GM13977 (cell line): ENCODE results near the gene PLRG1.

ENCODE experiments used
- DNase-seq: peaks from one replicate; pipeline ENCODE4 v3.0.0; 2012; ENCODE audit warnings: low spot score
- CTCF ChIP-seq: IDR thresholded peaks from 2 replicates; pipeline ENCODE4 v1.5.1; 2012; ENCODE audit warnings: mild to moderate bottlenecking, control low read depth; ENCODE audit not compliant: insufficient read depth; ENCODE audit errors: extremely low read depth, missing control alignments
- in situ Hi-C: fragments of 300-500 bp; cut with MboI; formaldehyde crosslinking; loops from one replicate; pipeline ENCODE4 v1.12.0; 2022; ENCODE audit warnings: low sequenced_read_pairs, low pct_unique_long_range_greater_than_20kb, mixed read lengths, inconsistent platforms; ENCODE audit not compliant: unreplicated experiment

The PLRG1 gene

DNA sequence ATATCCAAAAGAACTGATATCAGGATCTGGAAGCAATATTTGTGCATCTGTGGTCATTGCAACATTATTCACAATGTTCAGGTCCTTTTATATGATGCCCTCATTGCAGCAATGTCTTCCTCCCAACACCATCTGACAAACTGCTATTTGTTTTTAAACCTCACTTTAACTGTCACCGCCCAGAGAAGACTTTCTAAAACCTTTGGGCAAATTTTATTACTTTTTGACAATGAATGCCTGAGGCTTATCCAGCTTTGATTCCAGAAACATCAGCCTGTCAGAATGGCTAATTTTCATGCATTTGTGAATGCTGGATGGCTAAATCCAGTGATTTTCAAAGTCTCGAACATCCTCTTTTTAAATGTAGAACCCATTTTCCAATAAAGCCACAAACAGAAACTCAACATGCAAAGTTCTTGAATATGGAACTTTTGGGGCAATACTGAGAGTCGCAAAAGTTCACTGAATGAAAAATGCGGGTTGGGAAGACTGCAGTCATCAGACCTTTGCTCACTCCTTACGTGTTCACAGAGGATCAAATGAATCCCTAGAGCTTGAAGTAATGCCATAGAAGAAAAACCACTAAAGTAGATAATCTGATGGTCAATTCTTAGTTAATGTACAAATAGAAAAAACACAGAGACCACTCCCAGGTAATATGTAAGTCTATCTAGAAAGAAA lies 23.1 kb upstream of the PLRG1 start:
- DNase-seq, result no peak
- TF ChIP-seq CTCF, result no peak
- in situ Hi-C loops, result no loop called here

DNA sequence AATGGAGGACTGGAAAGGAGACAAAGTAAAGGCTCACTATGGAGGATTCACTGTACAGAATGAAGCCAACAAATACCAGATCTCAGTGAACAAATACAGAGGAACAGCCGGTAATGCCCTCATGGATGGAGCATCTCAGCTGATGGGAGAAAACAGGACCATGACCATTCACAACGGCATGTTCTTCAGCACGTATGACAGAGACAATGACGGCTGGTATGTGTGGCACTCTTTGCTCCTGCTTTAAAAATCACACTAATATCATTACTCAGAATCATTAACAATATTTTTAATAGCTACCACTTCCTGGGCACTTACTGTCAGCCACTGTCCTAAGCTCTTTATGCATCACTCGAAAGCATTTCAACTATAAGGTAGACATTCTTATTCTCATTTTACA lies 19.4 kb upstream of the PLRG1 start:
- no peak for TF ChIP-seq CTCF
- in situ Hi-C loops, result no loop called here
- DNase-seq, result no peak

DNA sequence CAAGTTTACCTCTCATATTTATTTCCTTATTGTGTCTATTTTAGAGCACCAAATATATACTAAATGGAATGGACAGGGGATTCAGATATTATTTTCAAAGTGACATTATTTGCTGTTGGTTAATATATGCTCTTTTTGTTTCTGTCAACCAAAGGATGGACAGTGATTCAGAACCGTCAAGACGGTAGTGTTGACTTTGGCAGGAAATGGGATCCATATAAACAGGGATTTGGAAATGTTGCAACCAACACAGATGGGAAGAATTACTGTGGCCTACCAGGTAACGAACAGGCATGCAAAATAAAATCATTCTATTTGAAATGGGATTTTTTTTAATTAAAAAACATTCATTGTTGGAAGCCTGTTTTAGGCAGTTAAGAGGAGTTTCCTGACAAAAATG lies 18.8 kb upstream of the PLRG1 start:
- TF ChIP-seq CTCF, result no peak
- in situ Hi-C loops, result no loop called here
- DNase-seq, result no peak

- in situ Hi-C loops, result no loop called here
- no peak for DNase-seq
- TF ChIP-seq CTCF, result no peak
These were observed 16.5 kb upstream of the PLRG1 start for GRCh38 chr4:154566639-154567204.

DNA sequence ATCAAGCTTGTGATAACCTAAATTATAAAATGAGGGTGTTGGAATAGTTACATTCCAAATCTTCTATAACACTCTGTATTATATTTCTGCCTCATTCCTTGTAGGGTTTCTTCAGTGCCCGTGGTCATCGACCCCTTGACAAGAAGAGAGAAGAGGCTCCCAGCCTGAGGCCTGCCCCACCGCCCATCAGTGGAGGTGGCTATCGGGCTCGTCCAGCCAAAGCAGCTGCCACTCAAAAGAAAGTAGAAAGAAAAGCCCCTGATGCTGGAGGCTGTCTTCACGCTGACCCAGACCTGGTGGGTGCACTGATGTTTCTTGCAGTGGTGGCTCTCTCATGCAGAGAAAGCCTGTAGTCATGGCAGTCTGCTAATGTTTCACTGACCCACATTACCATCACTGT lies 15.5 kb upstream of the PLRG1 start:
- no peak for DNase-seq
- TF ChIP-seq CTCF, result no peak
- in situ Hi-C loops, result no loop called here

DNA sequence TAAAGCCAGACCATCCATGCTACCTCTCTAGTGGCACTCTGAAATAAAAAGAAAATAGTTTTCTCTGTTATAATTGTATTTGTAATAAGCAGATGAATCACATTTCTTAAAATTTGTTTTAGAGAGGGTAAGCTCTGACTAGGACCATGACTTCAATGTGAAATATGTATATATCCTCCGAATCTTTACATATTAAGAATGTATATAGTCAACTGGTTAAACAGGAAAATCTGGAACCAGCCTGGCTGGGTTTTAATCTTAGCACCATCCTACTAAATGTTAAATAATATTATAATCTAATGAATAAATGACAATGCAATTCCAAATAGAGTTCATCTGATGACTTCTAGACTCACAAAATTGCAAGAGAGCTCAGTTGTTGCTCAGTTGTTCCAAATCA lies 14.1 kb upstream of the PLRG1 start:
- TF ChIP-seq CTCF, result no peak
- in situ Hi-C loops, result no loop called here
- no peak for DNase-seq

DNA sequence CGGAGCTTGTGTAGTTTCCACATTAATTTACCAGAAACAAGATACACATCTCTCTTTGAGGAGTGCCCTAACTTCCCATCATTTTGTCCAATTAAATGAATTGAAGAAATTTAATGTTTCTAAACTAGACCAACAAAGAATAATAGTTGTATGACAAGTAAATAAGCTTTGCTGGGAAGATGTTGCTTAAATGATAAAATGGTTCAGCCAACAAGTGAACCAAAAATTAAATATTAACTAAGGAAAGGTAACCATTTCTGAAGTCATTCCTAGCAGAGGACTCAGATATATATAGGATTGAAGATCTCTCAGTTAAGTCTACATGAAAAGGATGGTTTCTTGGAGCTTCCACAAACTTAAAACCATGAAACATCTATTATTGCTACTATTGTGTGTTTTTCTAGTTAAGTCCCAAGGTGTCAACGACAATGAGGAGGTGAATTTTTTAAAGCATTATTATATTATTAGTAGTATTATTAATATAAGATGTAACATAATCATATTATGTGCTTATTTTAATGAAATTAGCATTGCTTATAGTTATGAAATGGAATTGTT lies 12.6 kb upstream of the PLRG1 start, which contains the start of gene FGB:
Gene FGB, plus strand, starts transcription at position 315 of the 558 bp plus-strand sequence. Its CDS starts 8 bp downstream, at position 323.
- DNase-seq, result no peak
- TF ChIP-seq CTCF, result no peak
- in situ Hi-C loops, result no loop called here
